Measurements from ENCODE around the gene SEMA3C.
A peak's percentile ranks its signal among the peaks of the same experiment; 100 is the strongest.

Gene SEMA3C

GRCh38 chr7:80876894-80877414 lies 41.9 kb downstream of the SEMA3C start (continued):
- TF ChIP-seq ZNF324 (tag by site-specific recombination; IDR thresholded peaks at IDR 0.05) (peak; percentile 93), ZNF16 (tag by site-specific recombination; IDR thresholded peaks at IDR 0.05; ENCODE audit: low read depth) (no peak), ZNF132 (tag by site-specific recombination; IDR thresholded peaks at IDR 0.05; ENCODE audit: borderline replicate concordance) (no peak), PRDM10 (tag by site-specific recombination; IDR thresholded peaks at IDR 0.05) (peak; percentile 29; the same call in 1 of the 2 replicates), ZNF654 (tag by site-specific recombination; IDR thresholded peaks at IDR 0.05; ENCODE audit: low read depth) (peak; percentile 20; the same call in 1 of the 2 replicates), ZNF155 (tag by site-specific recombination; IDR thresholded peaks at IDR 0.05) (no peak), ZNF518A (tag by site-specific recombination; conservative IDR thresholded peaks at IDR 0.05; ENCODE audit: low read depth) (0 out of 2 replicates have a peak, but pooled peaks have one; percentile 27), INSM2 (tag by site-specific recombination; IDR thresholded peaks at IDR 0.05) (peak; percentile 99), KLF7 (tag by site-specific recombination; IDR thresholded peaks at IDR 0.05; ENCODE audit: borderline replicate concordance) (peak; percentile 76; the same call in 1 of the 2 replicates), ZNF280C (tag by site-specific recombination; IDR thresholded peaks at IDR 0.05) (no peak), MEIS1 (CRISPR knock-in tag; IDR thresholded peaks at IDR 0.05; ENCODE audit: borderline replicate concordance) (peak; percentile 66), ZBTB6 (tag by site-specific recombination; IDR thresholded peaks at IDR 0.05) (no peak), ZNF292 (tag by site-specific recombination; IDR thresholded peaks at IDR 0.05; ENCODE audit: borderline replicate concordance, low read depth) (no peak), ZNF530 (tag by site-specific recombination; IDR thresholded peaks at IDR 0.05; ENCODE audit: low read depth) (no peak), ZNF248 (tag by site-specific recombination; IDR thresholded peaks at IDR 0.05) (no peak), SP2 (tag by site-specific recombination; IDR thresholded peaks at IDR 0.05) (peak; percentile 29; the same call in 1 of the 2 replicates), ZNF214 (tag by site-specific recombination; IDR thresholded peaks at IDR 0.05; ENCODE audit: borderline replicate concordance) (no peak), ZNF76 (tag by site-specific recombination; IDR thresholded peaks at IDR 0.05; ENCODE audit: borderline replicate concordance, low read depth) (peak; percentile 51; the same call in 1 of the 2 replicates), ZNF843 (tag by site-specific recombination; IDR thresholded peaks at IDR 0.05) (peak; percentile 100), ZNF610 (tag by site-specific recombination; IDR thresholded peaks at IDR 0.05; ENCODE audit: borderline replicate concordance) (peak; percentile 61), ZBTB8A (tag by site-specific recombination; IDR thresholded peaks at IDR 0.05) (peak; percentile 67), ZNF585B (tag by site-specific recombination; IDR thresholded peaks at IDR 0.05) (no peak), ZNF660 (tag by site-specific recombination; IDR thresholded peaks at IDR 0.05) (peak; percentile 13; the same call in 1 of the 2 replicates), ZNF776 (tag by site-specific recombination; IDR thresholded peaks at IDR 0.05; ENCODE audit: borderline replicate concordance) (no peak), ZNF626 (tag by site-specific recombination; IDR thresholded peaks at IDR 0.05) (no peak), ZBTB20 (tag by site-specific recombination; IDR thresholded peaks at IDR 0.05) (peak; percentile 36)
